Epithelial cell of prostate (primary cell): ENCODE measurements around the gene TMPRSS11F.

ENCODE experiments used
- DNase-seq: peaks from one replicate; pipeline ENCODE4 v3.0.0-alpha.2; 2011; ENCODE audit warnings: low read depth, low spot score
- H3K27ac ChIP-seq: fragments of 450-650 bp; 2 replicates; pipeline ENCODE4 v1.5.1; 2017; ENCODE audit warnings: mild to moderate bottlenecking

Gene TMPRSS11F

GRCh38 chr4:68082758-68083157 lies 46.9 kb downstream of the TMPRSS11F start:
- H3K27ac ChIP-seq: no peak overlapping the region
- DNase-seq: no peak

GRCh38 chr4:68079928-68080327 lies 49.7 kb downstream of the TMPRSS11F start:
- DNase-seq: no peak
- H3K27ac ChIP-seq: peak overlapping the region; percentile 2

GRCh38 chr4:68077737-68078136 lies 51.9 kb downstream of the TMPRSS11F start:
- DNase-seq: no peak

GRCh38 chr4:68077301-68077700 lies 52.4 kb downstream of the TMPRSS11F start:
- DNase-seq: no peak
- H3K27ac ChIP-seq: no peak overlapping the region

More at GRCh38 chr4:68077737-68078136, 51.9 kb downstream of the TMPRSS11F start:
- H3K27ac ChIP-seq: no peak overlapping the region

- no peak for DNase-seq
- no peak overlapping the region for H3K27ac ChIP-seq
These were observed 53.5 kb downstream of the TMPRSS11F start for GRCh38 chr4:68076194-68076593.

- DNase-seq: peak; percentile 83
- peak overlapping the region; percentile 63 for H3K27ac ChIP-seq
These were observed 55.3 kb downstream of the TMPRSS11F start for GRCh38 chr4:68074397-68074796.

GRCh38 chr4:68070302-68070701 lies 59.4 kb downstream of the TMPRSS11F start:
- H3K27ac ChIP-seq: no peak overlapping the region
- DNase-seq: no peak

GRCh38 chr4:68062501-68062900 lies 67.2 kb downstream of the TMPRSS11F start:
- DNase-seq: no peak
- no peak overlapping the region for H3K27ac ChIP-seq

- DNase-seq: no peak
These were observed 91.4 kb downstream of the TMPRSS11F start for GRCh38 chr4:68038272-68038671.

GRCh38 chr4:68021185-68021584 lies 108.5 kb downstream of the TMPRSS11F start:
- peak overlapping the region; percentile 44 for H3K27ac ChIP-seq
- DNase-seq: peak; percentile 83

More at GRCh38 chr4:68038272-68038671, 91.4 kb downstream of the TMPRSS11F start:
- H3K27ac ChIP-seq: no peak overlapping the region

- DNase-seq: peak; percentile 60
- no peak overlapping the region for H3K27ac ChIP-seq
These were observed 118.0 kb downstream of the TMPRSS11F start for GRCh38 chr4:68011684-68012083.
